ENCODE results near the gene GOSR2. TPM values are rescaled to one million over a fixed set of nuclear protein-coding genes. Genes with fewer than 3 reads are reported as not detected.
"Not testable (repeated sequence)": the region's sequence is repeated elsewhere in the genome, so short reads cannot be mapped to it uniquely, and the experiment has no call there.

Gene GOSR2
- total RNA-seq, 1 experiment from 2014 or later: 48.4 TPM

GRCh38 chr17:46952115-46952514 is 29.2 kb downstream of the GOSR2 start:
- TF ChIP-seq EZH2phosphoT487 (IDR thresholded peaks at IDR 0.05; ENCODE audit: borderline replicate concordance, low read length): no peak
- no peak for TF ChIP-seq CTCF (conservative IDR thresholded peaks at IDR 0.05; ENCODE audit: low read depth, low read length)
- TF ChIP-seq EZH2 (IDR thresholded peaks at IDR 0.05; ENCODE audit: low read length, unreplicated experiment): no peak
- intact Hi-C loops (cut with micrococcal nuclease): no loop called here
- no peaks in the 10 kb centered on the region for H3K27me3 ChIP-seq (ENCODE audit: low read length)
- CTCF ChIA-PET: no interaction called here
- no peaks in the 10 kb centered on the region for H3K79me2 ChIP-seq (ENCODE audit: low read length)
- no peak overlapping the region for H3K27ac ChIP-seq (ENCODE audit: low read length)
- H3K9me3 ChIP-seq (ENCODE audit: low read length): no peaks in the 10 kb centered on the region
- DNase-seq (no peak), ATAC-seq (no peak)
- no peak overlapping the region for H3K4me3 ChIP-seq (ENCODE audit: low read length)
- H3K9ac ChIP-seq (ENCODE audit: low read length): no peak overlapping the region
- H2AFZ ChIP-seq (ENCODE audit: low read length): no peak overlapping the region
- peaks cover 3% of the 10 kb centered on the region; the same call in 1 of the 2 replicates for H3K4me1 ChIP-seq (ENCODE audit: insufficient read depth, low read length)
- BruUV-seq (replicated peaks): no TSS peak
- no peak overlapping the region for H3K4me2 ChIP-seq (ENCODE audit: low read length)
- H3K36me3 ChIP-seq (ENCODE audit: low read depth, low read length): no peaks in the 10 kb centered on the region
- POLR2A ChIA-PET (ENCODE audit: unreplicated experiment): interaction anchor here (0.7 kb wide), 1 partner anchor 166 kb away, joined by 3 read pairs; no protein-coding TSS in a partner anchor
- no peaks in the 10 kb centered on the region for H4K20me1 ChIP-seq (ENCODE audit: low read length)
- no peaks in the 10 kb centered on the region for H3K9me2 ChIP-seq (replicated peaks; ENCODE audit: low read length)
- no peaks in the 10 kb centered on the region for H3F3A ChIP-seq (ENCODE audit: low read length, unreplicated experiment)

- DNase-seq; H3K9me3 ChIP-seq (ENCODE audit: low read length); BruUV-seq (replicated peaks); intact Hi-C loops (cut with micrococcal nuclease); H3K27me3 ChIP-seq (ENCODE audit: low read length); H3K4me3 ChIP-seq (ENCODE audit: low read length); H3K4me2 ChIP-seq (ENCODE audit: low read length); H4K20me1 ChIP-seq (ENCODE audit: low read length); H3K4me1 ChIP-seq (ENCODE audit: insufficient read depth, low read length); POLR2A ChIA-PET (ENCODE audit: unreplicated experiment); CTCF ChIA-PET; H3K79me2 ChIP-seq (ENCODE audit: low read length); ATAC-seq; H3K27ac ChIP-seq (ENCODE audit: low read length); H3K9ac ChIP-seq (ENCODE audit: low read length); H2AFZ ChIP-seq (ENCODE audit: low read length); H3K36me3 ChIP-seq (ENCODE audit: low read depth, low read length); H3F3A ChIP-seq (ENCODE audit: low read length, unreplicated experiment); H3K9me2 ChIP-seq (replicated peaks; ENCODE audit: low read length): not testable (repeated sequence)
These were observed 30.2 kb downstream of the GOSR2 start for GRCh38 chr17:46953191-46953590.

DNA sequence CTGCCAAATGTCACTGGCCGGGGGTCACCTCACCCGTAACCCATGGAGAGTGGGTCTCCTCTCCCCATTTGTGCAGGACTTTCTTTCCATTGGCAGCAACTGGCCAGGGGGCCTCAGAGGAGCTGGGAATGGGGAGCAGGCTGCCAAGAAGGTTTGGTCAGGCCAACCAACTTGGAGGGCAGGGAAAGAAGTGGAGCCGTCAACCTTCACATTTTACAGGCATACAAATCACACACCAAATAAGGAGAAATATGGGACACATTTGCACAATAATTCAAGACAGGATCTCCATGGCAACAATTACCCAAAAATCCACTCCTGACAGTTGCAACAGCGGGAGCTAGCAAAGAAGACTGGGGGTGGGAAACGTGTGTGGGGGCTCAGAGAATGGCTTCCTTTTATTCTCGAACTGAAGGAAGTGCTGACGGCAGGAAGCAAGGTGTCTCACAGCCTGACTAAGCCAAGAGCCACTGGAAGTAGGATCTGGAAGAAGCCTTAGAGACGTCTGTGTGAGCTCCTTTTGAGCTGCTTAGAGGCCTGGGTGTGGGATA is 35.2 kb downstream of the GOSR2 start:
- no peak overlapping the region for H3K4me3 ChIP-seq (ENCODE audit: low read length)
- DNase-seq (no peak), ATAC-seq (no peak)
- H2AFZ ChIP-seq (ENCODE audit: low read length): no peak overlapping the region
- peaks cover 7% of the 10 kb centered on the region for H3K4me1 ChIP-seq (ENCODE audit: insufficient read depth, low read length)
- CTCF ChIA-PET: no interaction called here
- H3K27me3 ChIP-seq (ENCODE audit: low read length): peaks cover 11% of the 10 kb centered on the region
- TF ChIP-seq EZH2 (IDR thresholded peaks at IDR 0.05; ENCODE audit: low read length, unreplicated experiment): no peak
- TF ChIP-seq EZH2phosphoT487 (IDR thresholded peaks at IDR 0.05; ENCODE audit: borderline replicate concordance, low read length): no peak
- no peak for TF ChIP-seq CTCF (conservative IDR thresholded peaks at IDR 0.05; ENCODE audit: low read depth, low read length)
- H3K9ac ChIP-seq (ENCODE audit: low read length): no peak overlapping the region
- POLR2A ChIA-PET (ENCODE audit: unreplicated experiment): interaction anchor here (0.6 kb wide), 1 partner anchor 12 kb away, joined by 10 read pairs; no protein-coding TSS in a partner anchor
- no peaks in the 10 kb centered on the region for H3K9me3 ChIP-seq (ENCODE audit: low read length)
- intact Hi-C loops (cut with micrococcal nuclease): no loop called here
- no TSS peak for BruUV-seq (replicated peaks)
- H3F3A ChIP-seq (ENCODE audit: low read length, unreplicated experiment): no peaks in the 10 kb centered on the region
- no peaks in the 10 kb centered on the region for H3K79me2 ChIP-seq (ENCODE audit: low read length)
- no peak overlapping the region for H3K4me2 ChIP-seq (ENCODE audit: low read length)
- H4K20me1 ChIP-seq (ENCODE audit: low read length): no peaks in the 10 kb centered on the region
- H3K27ac ChIP-seq (ENCODE audit: low read length): no peak overlapping the region
- no peaks in the 10 kb centered on the region for H3K9me2 ChIP-seq (replicated peaks; ENCODE audit: low read length)
- no peaks in the 10 kb centered on the region for H3K36me3 ChIP-seq (ENCODE audit: low read depth, low read length)

All from PC-3 (cell line).